H9 (cell line): ENCODE data around the gene EIF4E1B. TPM values are rescaled to one million over a fixed set of nuclear protein-coding genes. Genes with fewer than 3 reads are reported as not detected.

Source experiments
- DNase-seq: peaks from one replicate; pipeline ENCODE4 v3.0.0-alpha.2; 2017
- H2AFZ ChIP-seq: one replicate; pipeline ENCODE4 v1.6.1; 2013; ENCODE audit warnings: mild to moderate bottlenecking, low read length, control low read depth, moderate library complexity
- H2AK5ac ChIP-seq: 2 replicates; pipeline ENCODE4 v1.6.1; 2013; ENCODE audit warnings: low read length, control low read depth, mixed read lengths; ENCODE audit not compliant: insufficient read length
- H2BK120ac ChIP-seq: one replicate; pipeline ENCODE4 v1.6.1; 2013; ENCODE audit warnings: low read depth, mild to moderate bottlenecking, low read length, control low read depth, inconsistent platforms; ENCODE audit not compliant: poor library complexity, severe bottlenecking
- H2BK12ac ChIP-seq: 2 replicates; pipeline ENCODE4 v1.6.1; 2013; ENCODE audit warnings: low read length, control low read depth, mixed read lengths, low read depth; ENCODE audit not compliant: insufficient read length
- H2BK15ac ChIP-seq: 2 replicates; pipeline ENCODE4 v1.6.1; 2013; ENCODE audit warnings: low read depth, low read length, control low read depth
- H2BK20ac ChIP-seq: one replicate; pipeline ENCODE4 v1.6.1; 2013; ENCODE audit warnings: low read depth, mild to moderate bottlenecking, low read length, control low read depth, inconsistent platforms; ENCODE audit not compliant: poor library complexity, severe bottlenecking
- H2BK5ac ChIP-seq: 2 replicates; pipeline ENCODE4 v1.6.1; 2013; ENCODE audit warnings: low read length, control low read depth, mixed read lengths; ENCODE audit not compliant: insufficient read length
- H3K14ac ChIP-seq: 2 replicates; pipeline ENCODE4 v1.6.1; 2013; ENCODE audit warnings: low read length, control low read depth; ENCODE audit not compliant: insufficient read depth
- H3K18ac ChIP-seq: 2 replicates; pipeline ENCODE4 v1.6.1; 2013; ENCODE audit warnings: low read depth, mild to moderate bottlenecking, mixed read lengths, low read length, control low read depth; ENCODE audit not compliant: insufficient read length
- H3K23ac ChIP-seq: 2 replicates; pipeline ENCODE4 v1.6.1; 2013; ENCODE audit warnings: low read length, control low read depth, mixed read lengths, low read depth; ENCODE audit not compliant: insufficient read length
- H3K23me2 ChIP-seq: 2 replicates; pipeline ENCODE4 v1.6.1; 2013; ENCODE audit warnings: low read depth, mild to moderate bottlenecking, mixed read lengths, low read length, control low read depth; ENCODE audit not compliant: insufficient read length, poor library complexity, severe bottlenecking
- H3K27ac ChIP-seq: 2 replicates; pipeline ENCODE4 v1.5.1; 2013; ENCODE audit warnings: low read length, control low read depth, mixed read lengths, low read depth; ENCODE audit not compliant: insufficient read length
- H3K27me3 ChIP-seq: 2 replicates; pipeline ENCODE4 v1.6.1; 2013; ENCODE audit warnings: low read length, control low read depth, inconsistent platforms; ENCODE audit not compliant: insufficient read depth
- H3K4ac ChIP-seq: 2 replicates; pipeline ENCODE4 v1.6.1; 2013; ENCODE audit warnings: low read depth, mild to moderate bottlenecking, control low read depth, inconsistent platforms, low read length, moderate library complexity
- H3K4me1 ChIP-seq: 2 replicates; pipeline ENCODE4 v1.6.1; 2013; ENCODE audit warnings: low read length, control low read depth, inconsistent platforms; ENCODE audit not compliant: insufficient read depth
- H3K4me2 ChIP-seq: 2 replicates; pipeline ENCODE4 v1.6.1; 2013; ENCODE audit warnings: low read length, control low read depth, mixed read lengths; ENCODE audit not compliant: insufficient read length, insufficient read depth
- H3K56ac ChIP-seq: 2 replicates; pipeline ENCODE4 v1.6.1; 2013; ENCODE audit warnings: low read depth, mild to moderate bottlenecking, mixed read lengths, low read length, control low read depth; ENCODE audit not compliant: insufficient read length
- H3K79me1 ChIP-seq: 2 replicates; pipeline ENCODE4 v1.6.1; 2013; ENCODE audit warnings: low read depth, mild to moderate bottlenecking, moderate library complexity, low read length, control low read depth, inconsistent platforms; ENCODE audit not compliant: insufficient read depth, poor library complexity, severe bottlenecking
- H3K79me2 ChIP-seq: 2 replicates; pipeline ENCODE4 v1.6.1; 2013; ENCODE audit warnings: low read length, control low read depth, inconsistent platforms; ENCODE audit not compliant: insufficient read depth
- H3K9ac ChIP-seq: 2 replicates; pipeline ENCODE4 v1.6.1; 2013; ENCODE audit warnings: low read length, control low read depth, mixed read lengths; ENCODE audit not compliant: insufficient read length; ENCODE audit errors: extremely low read depth
- H3K9me3 ChIP-seq: one replicate; pipeline ENCODE4 v1.6.1; 2013; ENCODE audit warnings: low read depth, low read length, inconsistent platforms; ENCODE audit not compliant: control insufficient read depth
- H3T11ph ChIP-seq: one replicate; pipeline ENCODE4 v1.6.1; 2013; ENCODE audit warnings: mild to moderate bottlenecking, low read length, control low read depth, inconsistent platforms
- H4K20me1 ChIP-seq: one replicate; pipeline ENCODE4 v1.6.1; 2013; ENCODE audit not compliant: control insufficient read depth, insufficient read length, insufficient read depth
- H4K5ac ChIP-seq: 2 replicates; pipeline ENCODE4 v1.6.1; 2013; ENCODE audit warnings: low read depth, mild to moderate bottlenecking, mixed read lengths, low read length, control low read depth; ENCODE audit not compliant: insufficient read length
- H4K8ac ChIP-seq: replicated peaks from 2 replicates; pipeline ENCODE4 v1.6.1; 2013; ENCODE audit warnings: low read length, control low read depth, mixed read lengths, low read depth; ENCODE audit not compliant: insufficient read length
- H4K91ac ChIP-seq: 2 replicates; pipeline ENCODE4 v1.6.1; 2013; ENCODE audit warnings: low read depth, mild to moderate bottlenecking, moderate library complexity, mixed read lengths, low read length, control low read depth; ENCODE audit not compliant: insufficient read length
- H3K27ac Mint-ChIP-seq, 3 experiments: 2 replicates in 2 of 3; 3 replicates in 1 of 3; pipeline ENCODE4 v1.8.0; 2020 to 2021; ENCODE audit warnings: mixed read lengths in 3 of 3, mild to moderate bottlenecking in 1 of 3, moderate library complexity in 1 of 3
- H3K27me3 Mint-ChIP-seq: 2 replicates; pipeline ENCODE4 v1.8.0; 2021; ENCODE audit warnings: low read depth, mild to moderate bottlenecking, moderate library complexity, mixed read lengths
- H3K36me3 Mint-ChIP-seq, 3 experiments: 2 replicates in 2 of 3; 3 replicates in 1 of 3; pipeline ENCODE4 v1.8.0; 2020 to 2021; ENCODE audit warnings: low read depth in 3 of 3, mixed read lengths in 3 of 3; ENCODE audit not compliant: insufficient read depth in 1 of 3
- H3K4me1 Mint-ChIP-seq, 2 experiments: 2 replicates each; pipeline ENCODE4 v1.8.0; 2020; ENCODE audit warnings: mixed read lengths in 2 of 2
- H3K4me3 Mint-ChIP-seq, 2 experiments: 2 replicates in 1 of 2; 3 replicates in 1 of 2; pipeline ENCODE4 v1.8.0; 2020 to 2021; ENCODE audit warnings: mild to moderate bottlenecking in 2 of 2, mixed read lengths in 2 of 2, moderate library complexity in 1 of 2
- H3K9me3 Mint-ChIP-seq, 2 experiments: 2 replicates in 1 of 2; 3 replicates in 1 of 2; pipeline ENCODE4 v1.8.0; 2020; ENCODE audit warnings: mild to moderate bottlenecking in 2 of 2, mixed read lengths in 2 of 2, moderate library complexity in 1 of 2
- CTCF ChIP-seq: fragments of 200-600 bp; sonication (generic); conservative IDR thresholded peaks from 3 replicates; pipeline ENCODE4 v1.8.0; 2021; ENCODE audit warnings: antibody characterized with exemption, mild to moderate bottlenecking
- WGBS: extraction: QIAGEN DNeasy Blood & Tissue Kit; methylation state at CpG from one replicate; pipeline ENCODE4 v1.1.7; 2013; ENCODE audit warnings: missing lambda C conversion rate, low lambda C conversion rate, mixed read lengths; ENCODE audit not compliant: insufficient read length; ENCODE audit errors: extremely low coverage; 5-methylcytosine and 5-hydroxymethylcytosine counted together
- total RNA-seq: library from RNA; stranded (reverse); gene quantifications from 2 replicates; pipeline ENCODE4 v1.2.1, GENCODE V29; 2021

EIF4E1B gene
- total RNA-seq, 1 experiment from 2014 or later, result 1.3 TPM

GRCh38 chr5:176625512-176625911, 5.0 kb upstream of the EIF4E1B start:
- H3K79me1 ChIP-seq, result no peaks in the 10 kb centered on the region
- H4K91ac ChIP-seq, result no peak overlapping the region
- peaks cover 77% of the 10 kb centered on the region for H3K27me3 Mint-ChIP-seq
- no peaks in the 10 kb centered on the region for H3K27me3 ChIP-seq
- no peak overlapping the region for H3K4ac ChIP-seq
- H3K9me3 ChIP-seq, result no peaks in the 10 kb centered on the region
- H3K9ac ChIP-seq, result no peak overlapping the region
- H2AFZ ChIP-seq, result no peak overlapping the region
- no peak overlapping the region for H3K27ac ChIP-seq
- H3T11ph ChIP-seq, result no peak overlapping the region
- H2BK20ac ChIP-seq, result no peak overlapping the region
- no peak overlapping the region for H4K5ac ChIP-seq
- no CpG with 5 or more reads among the region's 2 CpGs for WGBS
- no peak overlapping the region for H2BK120ac ChIP-seq
- no peak overlapping the region for H3K56ac ChIP-seq
- no peak overlapping the region for H3K14ac ChIP-seq
- H3K27ac Mint-ChIP-seq, result no peak overlapping the region
- H4K20me1 ChIP-seq, result no peaks in the 10 kb centered on the region
- DNase-seq, result no peak
- H3K9me3 Mint-ChIP-seq, result no peaks in the 10 kb centered on the region
- TF ChIP-seq CTCF, result no peak
- no peak overlapping the region for H2BK15ac ChIP-seq
- H2AK5ac ChIP-seq, result no peak overlapping the region
- no peaks in the 10 kb centered on the region for H3K4me1 ChIP-seq
- H2BK12ac ChIP-seq, result no peak overlapping the region
- no peak overlapping the region for H2BK5ac ChIP-seq
- H3K23me2 ChIP-seq, result peaks cover 5% of the 10 kb centered on the region
- no peaks in the 10 kb centered on the region for H3K79me2 ChIP-seq
- peaks cover 7 to 28% of the 10 kb centered on the region in 2 experiments for H3K4me1 Mint-ChIP-seq
- no peak overlapping the region for H3K23ac ChIP-seq
- H3K4me3 Mint-ChIP-seq, result no peak overlapping the region
- H3K36me3 Mint-ChIP-seq, result no peaks in the 10 kb centered on the region; a peak in 1 of 7 replicates
- no peak overlapping the region for H3K4me2 ChIP-seq
- H4K8ac ChIP-seq, result no peak overlapping the region
- H3K18ac ChIP-seq, result no peak overlapping the region
